ENCODE results near the gene ALDH3A1. TPM values are rescaled to one million over a fixed set of nuclear protein-coding genes. Genes with fewer than 3 reads are reported as not detected.
A peak's percentile ranks its signal among the peaks of the same experiment; 100 is the strongest.

Gene ALDH3A1
- total RNA-seq, 6 experiments from 2014 or later: 0.24 to 0.25 TPM; not detected in 4

DNA sequence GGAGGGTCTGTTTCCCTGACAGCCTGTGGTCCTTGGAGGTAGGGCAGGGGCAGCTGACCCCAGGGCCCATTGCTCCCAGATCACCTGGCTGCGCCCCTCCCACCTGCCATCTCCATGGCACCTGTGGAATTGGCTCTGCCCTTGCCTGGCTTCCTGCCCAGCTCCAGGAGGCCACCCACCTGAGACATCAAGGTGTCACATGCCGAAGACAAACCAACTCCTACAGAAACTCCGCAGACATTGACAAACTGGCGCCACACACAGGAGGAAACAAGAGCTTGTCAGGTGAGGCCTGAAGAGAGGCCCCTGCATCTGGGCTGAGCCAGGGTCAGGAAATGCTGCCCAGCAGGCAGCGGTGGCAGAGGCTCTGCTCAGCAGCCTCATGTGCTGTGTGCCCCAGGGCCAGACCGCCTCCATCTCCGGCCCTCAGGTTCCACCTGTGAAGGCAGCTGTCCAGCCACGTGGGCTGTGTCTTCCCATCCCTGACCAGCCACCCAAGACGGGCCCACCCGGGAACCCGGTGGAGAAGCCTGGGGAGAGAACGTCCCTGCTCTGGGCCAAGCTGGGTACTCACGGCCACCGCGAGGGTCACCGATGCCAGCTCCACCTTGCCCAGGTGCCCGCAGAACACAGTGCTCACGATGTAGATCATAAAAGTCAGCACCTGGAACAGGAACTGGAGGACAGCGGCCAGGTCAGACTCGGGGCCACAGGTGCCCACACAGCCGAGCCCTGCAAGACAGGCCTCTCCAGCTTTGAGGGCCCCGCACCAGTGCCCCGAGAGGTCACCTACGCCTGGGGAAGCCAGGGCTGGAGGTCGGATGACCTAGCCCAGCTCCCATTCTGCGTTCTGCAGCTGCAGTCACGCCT lies 33.3 kb downstream of the ALDH3A1 start:
- Mint-ChIP-seq H3K36me3 (ENCODE audit: low read depth) (no peaks in the 10 kb centered on the region), H3K27me3 (ENCODE audit: insufficient read depth) (peaks cover 7% of the 10 kb centered on the region), H3K27ac (no peak overlapping the region), H3K4me3 (no peak overlapping the region), H3K4me1 (ENCODE audit: low read depth) (no peaks in the 10 kb centered on the region), H3K9me3 (no peaks in the 10 kb centered on the region)
- TF ChIP-seq, protein P1, sequence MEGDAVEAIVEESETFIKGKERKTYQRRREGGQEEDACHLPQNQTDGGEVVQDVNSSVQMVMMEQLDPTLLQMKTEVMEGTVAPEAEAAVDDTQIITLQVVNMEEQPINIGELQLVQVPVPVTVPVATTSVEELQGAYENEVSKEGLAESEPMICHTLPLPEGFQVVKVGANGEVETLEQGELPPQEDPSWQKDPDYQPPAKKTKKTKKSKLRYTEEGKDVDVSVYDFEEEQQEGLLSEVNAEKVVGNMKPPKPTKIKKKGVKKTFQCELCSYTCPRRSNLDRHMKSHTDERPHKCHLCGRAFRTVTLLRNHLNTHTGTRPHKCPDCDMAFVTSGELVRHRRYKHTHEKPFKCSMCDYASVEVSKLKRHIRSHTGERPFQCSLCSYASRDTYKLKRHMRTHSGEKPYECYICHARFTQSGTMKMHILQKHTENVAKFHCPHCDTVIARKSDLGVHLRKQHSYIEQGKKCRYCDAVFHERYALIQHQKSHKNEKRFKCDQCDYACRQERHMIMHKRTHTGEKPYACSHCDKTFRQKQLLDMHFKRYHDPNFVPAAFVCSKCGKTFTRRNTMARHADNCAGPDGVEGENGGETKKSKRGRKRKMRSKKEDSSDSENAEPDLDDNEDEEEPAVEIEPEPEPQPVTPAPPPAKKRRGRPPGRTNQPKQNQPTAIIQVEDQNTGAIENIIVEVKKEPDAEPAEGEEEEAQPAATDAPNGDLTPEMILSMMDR (IDR thresholded peaks at IDR 0.05): no peak
- no peak for DNase-seq

DNA sequence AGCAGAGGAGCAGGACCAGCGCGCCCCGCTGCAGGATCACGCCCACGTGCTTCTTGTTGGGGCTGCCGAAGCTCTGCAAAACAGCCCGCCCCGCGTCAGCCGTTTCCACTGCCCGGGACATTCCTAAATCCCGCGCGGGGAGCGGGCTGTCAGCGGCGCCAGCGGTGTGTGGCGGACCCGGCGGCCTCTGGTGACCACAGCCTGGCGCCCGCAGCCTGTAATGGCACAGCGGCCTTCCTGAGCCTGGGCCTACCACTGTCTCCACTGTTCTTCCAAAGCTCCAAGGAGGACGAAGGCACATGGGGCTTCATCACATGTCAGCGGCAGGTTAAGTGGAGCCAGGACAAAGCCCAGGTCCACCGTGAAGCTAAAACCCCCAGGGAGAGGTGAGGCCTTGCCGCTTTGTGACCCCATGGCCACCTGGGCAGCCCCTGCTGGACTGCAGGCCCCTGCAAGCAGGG lies 34.2 kb downstream of the ALDH3A1 start:
- no peaks in the 10 kb centered on the region for H3K4me1 Mint-ChIP-seq (ENCODE audit: low read depth)
- no peak overlapping the region for H3K4me3 Mint-ChIP-seq
- peaks cover 9% of the 10 kb centered on the region for H3K27me3 Mint-ChIP-seq (ENCODE audit: insufficient read depth)
- H3K9me3 Mint-ChIP-seq: no peaks in the 10 kb centered on the region
- H3K27ac Mint-ChIP-seq: no peak overlapping the region
- TF ChIP-seq, protein P1 (IDR thresholded peaks at IDR 0.05): no peak
- DNase-seq: no peak
- no peaks in the 10 kb centered on the region for H3K36me3 Mint-ChIP-seq (ENCODE audit: low read depth)

DNA sequence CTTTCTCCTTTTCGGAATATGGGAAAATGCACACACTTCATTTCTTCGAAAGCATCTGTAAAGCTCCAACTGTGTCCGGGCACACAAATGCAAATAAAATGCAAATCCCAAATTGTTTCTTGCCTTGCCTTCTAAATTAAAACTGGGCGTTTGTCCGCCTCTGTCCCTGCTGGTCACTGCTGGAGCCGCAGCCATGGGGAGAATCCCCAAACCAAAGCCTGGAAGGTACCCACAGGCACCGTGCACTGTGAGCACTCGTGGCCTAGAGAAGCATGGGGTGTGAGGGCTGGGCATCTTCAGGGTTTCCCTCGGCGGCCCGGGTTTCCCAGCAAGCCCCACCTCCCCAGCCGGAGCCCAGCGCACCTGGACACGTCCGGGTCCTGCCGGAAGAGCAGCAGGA lies 34.6 kb downstream of the ALDH3A1 start:
- TF ChIP-seq, protein P1 (IDR thresholded peaks at IDR 0.05): peak; percentile 52
- H3K27me3 Mint-ChIP-seq (ENCODE audit: insufficient read depth): peaks cover 10% of the 10 kb centered on the region
- no peak for DNase-seq
- H3K4me3 Mint-ChIP-seq: no peak overlapping the region
- H3K9me3 Mint-ChIP-seq: no peaks in the 10 kb centered on the region
- no peaks in the 10 kb centered on the region for H3K4me1 Mint-ChIP-seq (ENCODE audit: low read depth)
- H3K27ac Mint-ChIP-seq: no peak overlapping the region
- no peaks in the 10 kb centered on the region for H3K36me3 Mint-ChIP-seq (ENCODE audit: low read depth)

DNA sequence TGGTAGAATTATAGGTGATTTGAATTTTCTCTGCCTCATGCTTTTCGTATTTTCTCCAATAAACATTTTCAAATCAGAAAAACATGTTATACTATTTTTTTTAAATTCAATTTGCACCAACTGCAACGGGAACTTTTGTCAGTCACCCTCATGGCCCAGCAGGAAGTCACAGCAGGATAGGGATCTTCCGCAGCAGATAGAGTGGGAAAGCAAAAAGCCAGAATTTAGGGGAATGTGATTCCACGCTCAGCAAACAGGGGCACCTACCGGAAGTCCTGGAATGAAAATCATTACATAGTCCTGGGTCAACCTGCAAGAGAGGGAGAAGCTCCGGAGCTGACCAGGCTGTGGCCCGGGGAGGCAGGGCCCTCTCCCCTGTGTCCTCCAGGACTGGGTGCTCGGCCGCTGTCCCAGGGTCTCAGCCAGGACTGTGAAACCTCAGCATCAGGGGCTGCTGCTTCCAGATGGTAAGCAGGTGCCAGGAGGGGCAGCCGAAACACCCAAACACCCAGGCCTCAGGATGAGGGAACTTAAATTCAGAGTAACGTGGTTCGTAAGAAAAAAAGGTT lies 35.6 kb downstream of the ALDH3A1 start:
- Mint-ChIP-seq H3K27me3 (ENCODE audit: insufficient read depth) (peaks cover 12% of the 10 kb centered on the region; the same call in 1 of the 2 replicates), H3K4me1 (ENCODE audit: low read depth) (no peaks in the 10 kb centered on the region), H3K27ac (no peak overlapping the region), H3K4me3 (no peak overlapping the region), H3K9me3 (no peaks in the 10 kb centered on the region), H3K36me3 (ENCODE audit: low read depth) (no peaks in the 10 kb centered on the region)
- no peak for DNase-seq
- TF ChIP-seq, protein P1 (IDR thresholded peaks at IDR 0.05): no peak

DNA sequence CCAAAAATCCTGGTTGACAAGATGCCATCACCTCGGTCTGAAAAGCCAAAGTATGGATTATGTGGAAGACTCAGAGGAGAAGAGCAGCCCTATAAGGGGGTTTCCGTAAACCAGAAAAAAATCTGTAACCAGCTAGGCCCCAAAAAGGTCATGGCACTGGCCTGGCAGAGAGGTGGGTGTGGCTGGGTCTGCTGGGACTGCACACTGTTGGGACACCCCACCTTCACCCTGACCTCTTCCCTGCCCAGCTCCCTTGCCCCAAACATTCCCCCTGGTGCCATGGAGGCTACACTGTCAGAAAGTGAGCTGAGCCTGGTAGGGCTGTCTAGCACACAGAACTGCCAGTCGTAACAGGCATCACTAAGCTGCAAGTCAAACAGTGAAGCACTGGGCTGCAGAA lies 38.3 kb downstream of the ALDH3A1 start:
- no peak for DNase-seq
- no peaks in the 10 kb centered on the region for H3K4me1 Mint-ChIP-seq (ENCODE audit: low read depth)
- H3K36me3 Mint-ChIP-seq (ENCODE audit: low read depth): no peaks in the 10 kb centered on the region
- H3K27ac Mint-ChIP-seq: no peak overlapping the region
- H3K27me3 Mint-ChIP-seq (ENCODE audit: insufficient read depth): peaks cover 9% of the 10 kb centered on the region; the same call in 1 of the 2 replicates
- no peak overlapping the region for H3K4me3 Mint-ChIP-seq
- TF ChIP-seq, protein P1 (IDR thresholded peaks at IDR 0.05): no peak
- H3K9me3 Mint-ChIP-seq: no peaks in the 10 kb centered on the region

All from HFFc6 (cell line).